Esophagus squamous epithelium (tissue), 5 donors: ENCODE data around the gene CCDC15. TPM values are rescaled to one million over a fixed set of nuclear protein-coding genes. Genes with fewer than 3 reads are reported as not detected.
A peak's percentile ranks its signal among the peaks of the same experiment; 100 is the strongest.

Experiments used
- DNase-seq: peaks from one replicate; lab custom pipeline; 2025; lab: John Stamatoyannopoulos, UW
- H3K27ac ChIP-seq, 4 donors: fragments of 200-600 bp; sonication (generic); one replicate each; pipeline ENCODE4 v1.5.1; 2016 to 2019; ENCODE audit warnings: mild to moderate bottlenecking in 1 of 4
- H3K27me3 ChIP-seq, 4 donors: fragments of 200-600 bp; sonication (generic); 1 replicate in 3 of 4; 2 replicates in 1 of 4; pipeline versions ENCODE4 v1.5.1 to v1.6.0; 2017 to 2021; ENCODE audit warnings: antibody characterized with exemption in 1 of 4
- H3K36me3 ChIP-seq, 3 donors: fragments of 200-600 bp; sonication (generic); one replicate each; pipeline ENCODE4 v1.5.1; 2016 to 2019
- H3K4me1 ChIP-seq, 3 donors: fragments of 200-600 bp; sonication (generic); one replicate each; pipeline ENCODE4 v1.5.1; 2017 to 2019
- H3K4me3 ChIP-seq, 4 donors: fragments of 200-600 bp; sonication (generic); 1 replicate in 3 of 4; 2 replicates in 1 of 4; pipeline ENCODE4 v1.5.1; 2016 to 2019; ENCODE audit warnings: mild to moderate bottlenecking in 2 of 4, moderate library complexity in 1 of 4
- H3K9me3 ChIP-seq, 3 donors: fragments of 200-600 bp; sonication (generic); one replicate each; pipeline ENCODE4 v1.5.1; 2016 to 2019
- POLR2A ChIP-seq, 4 donors: fragments of 450-650 bp; IDR thresholded peaks; one replicate each; pipeline ENCODE4 v1.6.1; 2017; ENCODE audit warnings: antibody characterized with exemption in 4 of 4, mild to moderate bottlenecking in 4 of 4, moderate library complexity in 3 of 4
- WGBS, 2 donors: methylation state at CpG; one replicate each; pipeline ENCODE4 v1.1.5; 2018; 5-methylcytosine and 5-hydroxymethylcytosine counted together
- intact Hi-C: fragments of 100-400 bp; cut with DNase I; formaldehyde crosslinking; loops from one replicate; pipeline ENCODE4 v1.15.0; 2022
- total RNA-seq, 4 donors: library from RNA; depleted of rRNA; stranded (reverse); fragments of >200 nt; gene quantifications; one replicate each; pipeline ENCODE4 v1.1.0, GENCODE V29; 2016
- TF ChIP-seq, protein P1 (sequence below), 6 experiments: fragments of 450-650 bp in 4 of 6; fragments of 200-600 bp in 2 of 6; sonication (generic) in 2 of 6; IDR thresholded peaks; one replicate each; pipeline ENCODE4 v1.5.1; 2016 to 2019; ENCODE audit warnings: antibody characterized with exemption in 6 of 6, mild to moderate bottlenecking in 4 of 6, moderate library complexity in 4 of 6
- donor health status: DM: yes; HTN: yes; CAD: no.

Gene CCDC15
- total RNA-seq, 4 donors from 2014 or later, result 2.0 to 3.2 (median 2.9) TPM

GRCh38 chr11:125056931-125057692 is 103.1 kb downstream of the CCDC15 start:
- H3K27ac ChIP-seq, result no peak overlapping the region
- no peaks in the 10 kb centered on the region for H3K36me3 ChIP-seq
- H3K4me1 ChIP-seq, result peaks cover 0 to 23% (median 0%) of the 10 kb centered on the region in 3 donors
- intact Hi-C loops, result no loop called here
- no peak for DNase-seq
- WGBS, 2 donors, result 73 to 82% methylated on average over 5 of the region's 5 CpGs
- no peak overlapping the region for H3K4me3 ChIP-seq
- no peaks in the 10 kb centered on the region for H3K9me3 ChIP-seq
- TF ChIP-seq POLR2A (IDR thresholded peaks at IDR 0.05), result no peak
- TF ChIP-seq, protein P1, sequence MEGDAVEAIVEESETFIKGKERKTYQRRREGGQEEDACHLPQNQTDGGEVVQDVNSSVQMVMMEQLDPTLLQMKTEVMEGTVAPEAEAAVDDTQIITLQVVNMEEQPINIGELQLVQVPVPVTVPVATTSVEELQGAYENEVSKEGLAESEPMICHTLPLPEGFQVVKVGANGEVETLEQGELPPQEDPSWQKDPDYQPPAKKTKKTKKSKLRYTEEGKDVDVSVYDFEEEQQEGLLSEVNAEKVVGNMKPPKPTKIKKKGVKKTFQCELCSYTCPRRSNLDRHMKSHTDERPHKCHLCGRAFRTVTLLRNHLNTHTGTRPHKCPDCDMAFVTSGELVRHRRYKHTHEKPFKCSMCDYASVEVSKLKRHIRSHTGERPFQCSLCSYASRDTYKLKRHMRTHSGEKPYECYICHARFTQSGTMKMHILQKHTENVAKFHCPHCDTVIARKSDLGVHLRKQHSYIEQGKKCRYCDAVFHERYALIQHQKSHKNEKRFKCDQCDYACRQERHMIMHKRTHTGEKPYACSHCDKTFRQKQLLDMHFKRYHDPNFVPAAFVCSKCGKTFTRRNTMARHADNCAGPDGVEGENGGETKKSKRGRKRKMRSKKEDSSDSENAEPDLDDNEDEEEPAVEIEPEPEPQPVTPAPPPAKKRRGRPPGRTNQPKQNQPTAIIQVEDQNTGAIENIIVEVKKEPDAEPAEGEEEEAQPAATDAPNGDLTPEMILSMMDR (IDR thresholded peaks at IDR 0.05), result no peak
- H3K27me3 ChIP-seq, result no peaks in the 10 kb centered on the region

DNA sequence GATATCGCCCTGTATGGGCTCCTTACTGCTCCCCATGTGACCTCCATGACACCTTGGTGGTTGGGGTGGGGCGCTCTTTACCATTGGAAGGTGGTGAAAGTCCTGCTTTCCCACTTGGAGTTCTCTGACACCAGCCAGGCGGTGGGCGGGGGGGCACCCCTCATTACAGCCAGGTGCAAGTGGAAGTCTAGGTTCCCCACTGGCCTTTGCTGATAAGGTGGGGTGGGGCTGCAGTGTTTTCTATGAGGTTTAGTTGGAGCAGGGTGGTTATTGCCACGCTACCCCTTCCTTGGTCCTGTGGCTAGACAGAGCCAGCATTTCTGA is 103.7 kb downstream of the CCDC15 start:
- Histone ChIP-seq H3K36me3 (no peaks in the 10 kb centered on the region), H3K27ac (no peak overlapping the region), H3K4me3 (no peak overlapping the region), H3K27me3 (no peaks in the 10 kb centered on the region), H3K4me1 (peaks cover 0 to 26% (median 0%) of the 10 kb centered on the region in 3 donors), H3K9me3 (no peaks in the 10 kb centered on the region)
- TF ChIP-seq, protein P1 (IDR thresholded peaks at IDR 0.05), result no peak
- no peak for TF ChIP-seq POLR2A (IDR thresholded peaks at IDR 0.05)
- WGBS, 2 donors, result 89% methylated on average over 3 of the region's 5 CpGs; no CpG with 5 or more reads in 1 of the 2 donors
- no peak for DNase-seq
- intact Hi-C loops, result no loop called here

- no peak overlapping the region for H3K4me3 ChIP-seq
- 67 to 74% methylated on average over 2 of the region's 4 CpGs for WGBS, 2 donors
- TF ChIP-seq POLR2A (IDR thresholded peaks at IDR 0.05), result no peak
- TF ChIP-seq, protein P1 (IDR thresholded peaks at IDR 0.05), result no peak
- H3K27ac ChIP-seq, result no peak overlapping the region
- no peaks in the 10 kb centered on the region for H3K36me3 ChIP-seq
- H3K4me1 ChIP-seq, result peaks cover 0 to 20% (median 7%) of the 10 kb centered on the region in 3 donors
- H3K27me3 ChIP-seq, result peaks cover 0 to 11% (median 0%) of the 10 kb centered on the region in 4 donors
- intact Hi-C loops, result no loop called here
- no peaks in the 10 kb centered on the region for H3K9me3 ChIP-seq
- DNase-seq, result no peak
Measured at GRCh38 chr11:125061281-125061680, 107.3 kb downstream of the CCDC15 start.

DNA sequence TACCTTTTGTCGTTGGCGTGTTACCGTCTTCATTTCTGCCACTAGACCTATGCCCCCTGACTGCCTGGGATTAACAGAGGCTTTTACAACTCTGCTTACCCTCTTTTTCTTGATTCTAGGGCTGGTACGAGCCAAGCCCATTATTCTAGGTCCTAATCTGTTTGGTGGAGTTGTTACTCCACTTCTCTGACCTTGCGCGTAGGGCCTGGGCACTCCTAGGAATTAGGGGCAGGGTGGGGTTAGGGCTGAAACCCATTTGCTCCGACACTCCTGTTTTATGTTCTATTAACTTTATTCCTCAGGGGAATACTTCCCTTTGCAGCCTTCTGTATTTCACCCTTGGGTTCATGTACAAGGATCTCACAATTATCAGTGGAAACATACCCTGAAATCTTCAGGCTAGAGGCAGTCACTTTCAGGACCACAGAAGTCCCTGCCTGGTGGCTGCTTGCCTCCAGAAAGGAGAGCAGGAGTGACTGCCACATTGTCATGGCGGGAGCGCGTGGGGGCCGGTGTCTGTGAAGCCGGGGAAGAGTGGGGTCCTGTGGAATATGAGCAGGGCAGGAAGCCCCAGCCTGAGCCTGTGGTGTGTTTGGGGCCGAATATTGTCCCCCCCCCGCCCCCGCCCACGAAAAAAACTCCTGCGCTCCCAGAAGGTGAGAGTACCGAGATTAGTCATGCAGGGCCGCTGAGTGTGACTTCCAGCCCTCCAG is 108.4 kb downstream of the CCDC15 start:
- peaks cover 0 to 11% (median 0%) of the 10 kb centered on the region in 4 donors for H3K27me3 ChIP-seq
- TF ChIP-seq, protein P1 (IDR thresholded peaks at IDR 0.05), result no peak
- TF ChIP-seq POLR2A (IDR thresholded peaks at IDR 0.05), result no peak
- peaks cover 0 to 20% (median 7%) of the 10 kb centered on the region in 3 donors for H3K4me1 ChIP-seq
- DNase-seq, result no peak
- intact Hi-C loops, result no loop called here
- no peaks in the 10 kb centered on the region for H3K36me3 ChIP-seq
- no peaks in the 10 kb centered on the region for H3K9me3 ChIP-seq
- peak overlapping the region; percentile 51 to 82 (median 66) for H3K4me3 ChIP-seq
- H3K27ac ChIP-seq, result peak overlapping the region; percentile 68 to 87 (median 80)
- WGBS, 2 donors, result 46 to 86% methylated on average over 8 to 18 of the region's 19 CpGs

DNA sequence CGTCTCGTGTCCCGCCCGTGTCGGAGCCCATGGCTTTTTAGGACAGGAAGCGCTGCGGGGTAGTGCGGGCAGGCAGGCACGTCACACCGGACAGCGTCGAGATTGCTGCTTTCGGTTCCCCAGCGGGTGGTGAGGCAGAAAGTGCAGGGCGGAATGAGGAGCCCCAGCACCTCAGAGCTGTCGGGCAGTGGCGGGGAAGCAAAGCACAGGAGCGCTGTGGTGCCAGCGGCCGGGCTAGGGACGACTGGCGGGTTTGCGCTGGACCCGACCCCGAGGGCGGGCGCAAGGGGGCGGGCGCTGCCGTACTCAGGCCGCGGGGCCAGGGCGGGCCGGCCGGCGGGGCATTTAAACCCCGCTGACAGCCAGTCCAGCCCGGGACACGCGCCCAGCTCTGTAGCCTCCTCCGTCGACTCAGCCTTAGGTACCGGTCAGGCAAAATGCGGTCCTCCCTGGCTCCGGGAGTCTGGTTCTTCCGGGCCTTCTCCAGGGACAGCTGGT is 109.0 kb downstream of the CCDC15 start, which contains the start of gene SLC37A2:
Gene SLC37A2 (plus strand): TSS at position 375 of the 498 bp plus-strand sequence. CDS start 63 bp downstream, at position 438.
- 0% methylated on average over 6 of the region's 46 CpGs; no CpG with 5 or more reads in 1 of the 2 donors for WGBS, 2 donors
- TF ChIP-seq, protein P1 (IDR thresholded peaks at IDR 0.05), result peak in 3 of 6 experiments; percentile 10 to 28 (median 17)
- TF ChIP-seq POLR2A (IDR thresholded peaks at IDR 0.05), result peak in 2 of 4 donors; percentile 47 to 71
- intact Hi-C loops, result no loop called here
- Histone ChIP-seq H3K4me1 (peaks cover 0 to 20% (median 7%) of the 10 kb centered on the region in 3 donors), H3K27me3 (peaks cover 0 to 11% (median 0%) of the 10 kb centered on the region in 4 donors), H3K4me3 (peak within 1 kb of the TSS; percentile 51 to 82 (median 66)), H3K36me3 (no peaks in the 10 kb centered on the region), H3K9me3 (no peaks in the 10 kb centered on the region), H3K27ac (peak within 1 kb of the TSS; percentile 68 to 87 (median 80))
- no peak for DNase-seq
